Activated CD8-positive, alpha-beta T cell treated with anti-CD3 and anti-CD28 coated beads, Interleukin-2, amount 10 ng/mL, durations not matched to agents 7 days and 5 days (primary cell): ENCODE data around the gene LYSET. TPM values are rescaled to one million over a fixed set of nuclear protein-coding genes. Genes with fewer than 3 reads are reported as not detected.
"Not testable (repeated sequence)": the region's sequence is repeated elsewhere in the genome, so short reads cannot be mapped to it uniquely, and the experiment has no call there.

Source experiments
- ATAC-seq: fragments of 150-1000 bp; cut with Tn5 transposase; one replicate; pipeline ENCODE4 v1.10.0; 2021; ENCODE audit warnings: moderate library complexity
- CTCF ChIA-PET: fragments of 350-600 bp; sonication (Branson Sonifier 250); formaldehyde crosslinking; loops from one replicate; lab custom pipeline; 2021; ENCODE audit warnings: antibody characterized with exemption; lab: Charles Lee
- POLR2A ChIA-PET: fragments of 350-600 bp; sonication (Branson Sonifier 250); formaldehyde crosslinking; loops from one replicate; lab custom pipeline; 2021; ENCODE audit warnings: antibody characterized with exemption; lab: Charles Lee
- DNase-seq: peaks from one replicate; pipeline ENCODE4 v3.0.0-alpha.2; 2020
- H3K27ac Mint-ChIP-seq: one replicate; pipeline ENCODE4 v1.8.0; 2021; ENCODE audit warnings: mild to moderate bottlenecking, mixed read lengths
- H3K27me3 Mint-ChIP-seq: one replicate; pipeline ENCODE4 v1.8.0; 2021; ENCODE audit warnings: low read depth, mixed read lengths
- H3K36me3 Mint-ChIP-seq: one replicate; pipeline ENCODE4 v1.8.0; 2021; ENCODE audit warnings: low read depth, mixed read lengths
- H3K4me1 Mint-ChIP-seq: one replicate; pipeline ENCODE4 v1.8.0; 2021; ENCODE audit warnings: low read depth, mixed read lengths
- H3K4me3 Mint-ChIP-seq: one replicate; pipeline ENCODE4 v1.8.0; 2021; ENCODE audit warnings: mild to moderate bottlenecking, mixed read lengths
- H3K9me3 Mint-ChIP-seq: one replicate; pipeline ENCODE4 v1.8.0; 2022; ENCODE audit warnings: mixed read lengths; ENCODE audit not compliant: insufficient read depth
- total RNA-seq, 2 experiments: library from RNA; stranded (reverse); gene quantifications; one replicate each; pipeline ENCODE4 v1.2.3, GENCODE V29; 2021

The LYSET gene
- total RNA-seq, 2 experiments from 2014 or later, result 9.7 to 10.6 TPM

- POLR2A ChIA-PET, result no interaction called here
- Mint-ChIP-seq H3K4me3 (no peak overlapping the region), H3K27me3 (peaks cover 2% of the 10 kb centered on the region), H3K36me3 (no peaks in the 10 kb centered on the region), H3K4me1 (no peaks in the 10 kb centered on the region), H3K27ac (no peak overlapping the region), H3K9me3 (no peaks in the 10 kb centered on the region)
- CTCF ChIA-PET, result no interaction called here
- ATAC-seq, result no peak
- DNase-seq, result no peak
These were observed 13.7 kb upstream of the LYSET start for GRCh38 chr14:93171376-93171775.

GRCh38 chr14:93173943-93174395, 11.1 kb upstream of the LYSET start:
- ATAC-seq (no peak), DNase-seq (no peak)
- ChIA-PET POLR2A (interaction anchor here (1.7 kb wide), 1 partner anchor 26 kb away, joined by 3 read pairs; no protein-coding TSS in a partner anchor), CTCF (interaction anchor here (0.9 to 3.7 kb wide), 3 partner anchors 42 to 61 kb away, joined by 3 to 16 read pairs (median 5); no protein-coding TSS in a partner anchor)
- Mint-ChIP-seq H3K4me1 (peaks cover 8% of the 10 kb centered on the region), H3K27me3 (peaks cover 2% of the 10 kb centered on the region), H3K27ac (no peak overlapping the region), H3K36me3 (no peaks in the 10 kb centered on the region), H3K4me3 (no peak overlapping the region), H3K9me3 (no peaks in the 10 kb centered on the region)

GRCh38 chr14:93174731-93175130, 10.4 kb upstream of the LYSET start:
- H3K9me3 Mint-ChIP-seq, H3K27me3 Mint-ChIP-seq, POLR2A ChIA-PET, DNase-seq, H3K27ac Mint-ChIP-seq, H3K36me3 Mint-ChIP-seq, H3K4me1 Mint-ChIP-seq, ATAC-seq, H3K4me3 Mint-ChIP-seq: not testable (repeated sequence)
- CTCF ChIA-PET, result interaction anchor here (1.0 to 3.7 kb wide), 5 partner anchors 10 to 325 kb away, joined by 3 to 16 read pairs (median 7); partner anchors contain the start of genes LYSET and MOAP1

GRCh38 chr14:93175492-93175891, 9.6 kb upstream of the LYSET start:
- H3K4me3 Mint-ChIP-seq, result no peak overlapping the region
- CTCF ChIA-PET, result interaction anchor here (1.1 to 3.7 kb wide), 5 partner anchors 9 to 326 kb away, joined by 4 to 16 read pairs (median 7); partner anchors contain the start of genes LYSET and MOAP1
- no peaks in the 10 kb centered on the region for H3K36me3 Mint-ChIP-seq
- H3K27ac Mint-ChIP-seq, result no peak overlapping the region
- H3K4me1 Mint-ChIP-seq, result peaks cover 8% of the 10 kb centered on the region
- POLR2A ChIA-PET, result no interaction called here
- DNase-seq, result no peak
- ATAC-seq, result no peak
- peaks cover 2% of the 10 kb centered on the region for H3K27me3 Mint-ChIP-seq
- no peaks in the 10 kb centered on the region for H3K9me3 Mint-ChIP-seq

- no peak for ATAC-seq
These were observed 1.4 kb upstream of the LYSET start for GRCh38 chr14:93183596-93184317.

GRCh38 chr14:93185349-93185720, 218 bp downstream of the LYSET start:
- H3K9me3 Mint-ChIP-seq, result no peaks in the 10 kb centered on the region
- peaks cover 35% of the 10 kb centered on the region for H3K36me3 Mint-ChIP-seq
- peak overlapping the region; percentile 92 for H3K27ac Mint-ChIP-seq
- ChIA-PET POLR2A (interaction anchor here (0.7 to 4.3 kb wide), 12 partner anchors 8 to 338 kb away, joined by 3 to 87 read pairs (median 4); partner anchors contain the start of genes GON7 and UBR7), CTCF (interaction anchor here (1.0 to 3.1 kb wide), 8 partner anchors 9 to 233 kb away, joined by 3 to 40 read pairs (median 6); partner anchors contain the start of genes GON7 and UBR7)
- peak overlapping the region; percentile 95 for H3K4me3 Mint-ChIP-seq
- ATAC-seq (peak; percentile 5), DNase-seq (no peak)
- H3K27me3 Mint-ChIP-seq, result no peaks in the 10 kb centered on the region
- peaks cover 34% of the 10 kb centered on the region for H3K4me1 Mint-ChIP-seq

More at GRCh38 chr14:93183596-93184317, 1.4 kb upstream of the LYSET start:
- DNase-seq, result no peak
- Mint-ChIP-seq H3K27me3 (no peaks in the 10 kb centered on the region), H3K4me3 (peak overlapping the region; percentile 92), H3K27ac (peak overlapping the region; percentile 91), H3K4me1 (peaks cover 34% of the 10 kb centered on the region), H3K9me3 (no peaks in the 10 kb centered on the region), H3K36me3 (peaks cover 35% of the 10 kb centered on the region)
- ChIA-PET POLR2A (interaction anchor here (0.5 to 4.3 kb wide), 6 partner anchors 10 to 80 kb away, joined by 3 to 87 read pairs (median 8); partner anchors contain the start of genes GON7 and UBR7), CTCF (interaction anchor here (0.8 to 3.1 kb wide), 7 partner anchors 9 to 232 kb away, joined by 3 to 40 read pairs (median 4); partner anchors contain the start of genes GON7 and UBR7)

GRCh38 chr14:93186466-93186865, 1.3 kb downstream of the LYSET start:
- POLR2A ChIA-PET, result interaction anchor here (2.0 kb wide), 1 partner anchor 20 kb away, joined by 18 read pairs; the partner anchor contains the start of genes GON7 and UBR7
- CTCF ChIA-PET, result interaction anchor here (0.6 to 2.1 kb wide), 5 partner anchors 8 to 1078 kb away, joined by 3 to 7 read pairs (median 4); no protein-coding TSS in a partner anchor
- Mint-ChIP-seq H3K9me3 (no peaks in the 10 kb centered on the region), H3K27ac (no peak overlapping the region), H3K4me1 (peaks cover 34% of the 10 kb centered on the region), H3K36me3 (peaks cover 32% of the 10 kb centered on the region), H3K27me3 (no peaks in the 10 kb centered on the region), H3K4me3 (peak overlapping the region; percentile 65)
- DNase-seq (no peak), ATAC-seq (no peak)

- no peaks in the 10 kb centered on the region for H3K27me3 Mint-ChIP-seq
- POLR2A ChIA-PET, result interaction anchor here (2.0 kb wide), 1 partner anchor 19 kb away, joined by 18 read pairs; the partner anchor contains the start of genes GON7 and UBR7
- DNase-seq (no peak), ATAC-seq (no peak)
- CTCF ChIA-PET, result interaction anchor here (0.9 to 2.1 kb wide), 5 partner anchors 9 to 55 kb away, joined by 3 to 7 read pairs (median 4); no protein-coding TSS in a partner anchor
- H3K36me3 Mint-ChIP-seq, result peaks cover 28% of the 10 kb centered on the region
- no peak overlapping the region for H3K27ac Mint-ChIP-seq
- peaks cover 32% of the 10 kb centered on the region for H3K4me1 Mint-ChIP-seq
- no peaks in the 10 kb centered on the region for H3K9me3 Mint-ChIP-seq
- peak overlapping the region; percentile 65 for H3K4me3 Mint-ChIP-seq
These were observed 1.8 kb downstream of the LYSET start for GRCh38 chr14:93186956-93187355.

GRCh38 chr14:93195316-93195999, 10.3 kb downstream of the LYSET start:
- Mint-ChIP-seq H3K9me3 (no peaks in the 10 kb centered on the region), H3K4me1 (no peaks in the 10 kb centered on the region), H3K4me3 (no peak overlapping the region), H3K27ac (no peak overlapping the region), H3K36me3 (peaks cover 17% of the 10 kb centered on the region), H3K27me3 (no peaks in the 10 kb centered on the region)
- no peak for ATAC-seq
- CTCF ChIA-PET, result interaction anchor here (1.2 to 1.3 kb wide), 4 partner anchors 10 to 82 kb away, joined by 3 to 6 read pairs (median 4); partner anchors contain the start of genes GON7, LYSET, MOAP1 and UBR7
- DNase-seq, result no peak
- POLR2A ChIA-PET, result interaction anchor here (0.6 to 1.8 kb wide), 4 partner anchors 10 to 152 kb away, joined by 3 to 10 read pairs (median 5); partner anchors contain the start of genes GON7, LYSET, MOAP1 and UBR7

GRCh38 chr14:93199031-93199430, 13.9 kb downstream of the LYSET start:
- CTCF ChIA-PET, result interaction anchor here (1.1 kb wide), 1 partner anchor 12 kb away, joined by 4 read pairs; no protein-coding TSS in a partner anchor
- H3K27ac Mint-ChIP-seq, result no peak overlapping the region
- no peak overlapping the region for H3K4me3 Mint-ChIP-seq
- H3K36me3 Mint-ChIP-seq, result peaks cover 20% of the 10 kb centered on the region
- ATAC-seq (no peak), DNase-seq (no peak)
- H3K4me1 Mint-ChIP-seq, result peaks cover 5% of the 10 kb centered on the region
- H3K9me3 Mint-ChIP-seq, result no peaks in the 10 kb centered on the region
- POLR2A ChIA-PET, result interaction anchor here (1.0 to 1.2 kb wide), 2 partner anchors 14 to 25 kb away, joined by 3 read pairs; partner anchors contain the start of genes LYSET and MOAP1
- no peaks in the 10 kb centered on the region for H3K27me3 Mint-ChIP-seq

GRCh38 chr14:93200553-93200952, 15.4 kb downstream of the LYSET start:
- Mint-ChIP-seq H3K36me3 (peaks cover 32% of the 10 kb centered on the region), H3K4me3 (no peak overlapping the region), H3K27me3 (no peaks in the 10 kb centered on the region), H3K27ac (no peak overlapping the region), H3K9me3 (no peaks in the 10 kb centered on the region), H3K4me1 (peaks cover 20% of the 10 kb centered on the region)
- ATAC-seq (no peak), DNase-seq (no peak)
- ChIA-PET CTCF (no interaction called here), POLR2A (no interaction called here)
